Fibroblast of skin of back (primary cell): ENCODE measurements around the gene ZNF346.

Experiments used
- DNase-seq: peaks from one replicate; pipeline ENCODE4 v3.0.0-alpha.2; 2013

Gene ZNF346

DNA sequence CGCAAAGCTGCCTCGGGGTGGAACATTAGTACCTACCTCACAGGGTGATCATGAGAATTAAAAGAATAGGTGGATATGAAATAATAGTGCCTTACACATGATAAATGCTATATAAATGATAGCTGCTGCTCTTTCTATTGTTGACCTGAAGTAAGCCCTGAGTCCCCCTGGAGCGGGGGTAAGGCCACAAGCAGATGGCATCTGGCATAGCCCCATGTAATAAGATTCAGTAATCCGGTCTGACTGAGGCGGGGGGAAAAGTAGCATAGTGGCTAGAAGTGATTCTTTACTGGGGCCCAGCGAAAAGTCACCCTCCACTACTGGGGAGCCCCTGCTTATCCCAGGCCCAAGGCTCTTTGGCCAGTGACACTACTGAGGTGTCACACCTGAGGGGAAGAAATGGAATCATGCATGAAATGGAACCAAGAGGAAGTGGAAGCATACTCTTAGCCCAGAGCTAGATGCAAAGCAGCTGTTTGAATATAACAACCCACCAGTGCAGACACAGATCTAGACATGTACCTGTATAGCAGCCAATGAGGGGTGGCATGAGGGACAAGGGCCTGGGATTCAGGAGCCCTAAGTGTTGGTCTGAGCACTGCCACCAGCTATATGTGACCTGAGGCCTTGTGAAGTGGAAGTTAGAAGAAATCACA, 48.2 kb downstream of the ZNF346 start:
- DNase-seq: no peak

DNA sequence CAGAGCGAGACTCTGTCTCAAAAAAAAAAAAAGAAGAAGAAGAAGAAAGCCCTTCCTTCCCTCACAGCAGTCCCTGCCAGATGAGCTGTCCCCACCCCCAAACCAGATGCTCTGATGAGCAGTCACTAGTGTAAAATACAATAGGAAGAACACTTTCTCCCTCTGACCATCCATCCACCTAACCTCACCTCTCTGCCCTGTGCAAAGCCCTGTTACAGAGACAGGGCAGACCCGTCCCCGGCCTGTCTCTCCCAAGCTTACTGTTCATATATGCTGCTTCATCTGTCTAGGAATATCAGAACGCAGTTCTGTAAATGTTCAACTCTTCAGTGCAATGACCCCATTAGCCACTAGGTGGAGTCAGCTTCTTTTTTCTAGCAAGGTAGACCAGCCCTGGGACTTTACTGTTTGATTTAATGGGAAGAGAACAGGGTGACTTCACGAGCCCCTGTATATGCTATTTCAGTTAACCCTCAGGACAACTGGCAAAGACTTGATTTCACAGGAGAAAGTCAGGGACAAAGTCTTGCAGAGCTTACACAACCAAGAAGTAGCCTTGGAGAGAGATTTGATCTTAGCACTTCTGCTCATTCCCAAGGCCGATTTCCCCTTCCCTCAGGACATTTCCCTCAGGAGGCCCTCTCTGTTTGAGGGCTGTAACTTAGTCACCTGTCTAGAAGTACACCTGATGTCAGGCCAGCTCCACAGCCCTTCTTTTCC, 49.3 kb downstream of the ZNF346 start:
- DNase-seq: peak; percentile 83

DNA sequence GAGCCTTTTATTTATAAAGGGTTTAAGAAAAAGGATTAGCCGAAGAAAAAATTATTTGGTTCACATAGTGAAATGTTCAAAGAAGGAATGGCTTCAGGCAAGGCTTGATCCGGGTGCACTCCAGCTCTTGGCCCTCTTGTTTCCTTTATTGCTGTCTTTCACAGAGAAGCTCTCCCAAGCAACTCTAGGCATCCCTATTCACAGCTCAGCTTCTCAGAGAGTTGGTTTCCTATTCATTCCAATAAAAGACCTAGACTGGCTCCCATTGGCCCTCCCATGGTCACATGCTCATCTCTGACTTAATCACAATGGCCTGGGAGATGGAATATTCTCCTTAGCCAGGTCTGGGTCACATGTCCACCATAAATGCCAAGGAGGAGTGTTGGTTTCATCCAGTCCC, 54.8 kb downstream of the ZNF346 start:
- DNase-seq: no peak

GRCh38 chr5:177079606-177080005, 57.1 kb downstream of the ZNF346 start:
- DNase-seq: no peak

GRCh38 chr5:177080265-177080664, 57.8 kb downstream of the ZNF346 start:
- no peak for DNase-seq

DNA sequence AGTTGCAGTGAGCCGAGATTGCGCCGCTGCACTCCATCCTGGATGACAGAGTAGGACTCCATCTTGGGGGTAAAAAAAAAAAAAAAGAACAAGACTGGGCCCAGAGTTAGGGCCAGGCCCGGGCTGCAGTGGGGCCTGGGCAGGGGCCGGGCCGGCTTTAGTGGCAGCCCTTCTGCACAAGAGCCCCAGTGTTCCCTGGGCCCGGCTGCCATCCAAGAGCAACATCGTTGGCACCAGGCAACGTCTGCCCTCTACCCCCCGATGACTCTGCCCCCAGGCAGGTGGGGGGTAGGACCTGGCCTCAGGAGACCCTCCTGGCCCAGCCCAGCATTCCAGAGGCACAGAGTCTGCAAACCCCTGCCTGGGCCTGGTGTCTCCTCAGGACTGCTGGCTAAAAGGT, 59.4 kb downstream of the ZNF346 start:
- DNase-seq: no peak

GRCh38 chr5:177083357-177083756, 60.9 kb downstream of the ZNF346 start:
- no peak for DNase-seq

DNA sequence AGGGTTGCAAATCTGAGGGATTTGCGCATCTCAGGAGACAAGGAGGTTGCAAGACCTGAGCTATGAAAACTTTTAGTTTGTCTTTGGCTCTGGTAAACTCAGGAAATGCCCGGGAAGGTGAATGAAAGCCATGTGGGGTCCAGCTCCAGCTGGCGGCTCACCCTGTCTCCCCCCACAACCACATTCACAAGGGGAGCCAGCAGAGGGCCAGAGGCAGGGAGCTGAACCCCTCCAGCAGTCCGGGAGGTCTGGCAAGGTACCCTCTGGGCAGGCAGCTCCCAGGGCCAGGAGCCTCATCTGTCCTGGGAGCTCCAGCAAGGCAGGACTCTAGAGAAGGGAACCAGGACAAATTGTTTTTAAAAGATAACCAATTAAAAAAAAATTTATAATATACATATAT, 61.7 kb downstream of the ZNF346 start:
- no peak for DNase-seq

- no peak for DNase-seq
These were observed 63.6 kb downstream of the ZNF346 start for GRCh38 chr5:177085985-177086653.

DNA sequence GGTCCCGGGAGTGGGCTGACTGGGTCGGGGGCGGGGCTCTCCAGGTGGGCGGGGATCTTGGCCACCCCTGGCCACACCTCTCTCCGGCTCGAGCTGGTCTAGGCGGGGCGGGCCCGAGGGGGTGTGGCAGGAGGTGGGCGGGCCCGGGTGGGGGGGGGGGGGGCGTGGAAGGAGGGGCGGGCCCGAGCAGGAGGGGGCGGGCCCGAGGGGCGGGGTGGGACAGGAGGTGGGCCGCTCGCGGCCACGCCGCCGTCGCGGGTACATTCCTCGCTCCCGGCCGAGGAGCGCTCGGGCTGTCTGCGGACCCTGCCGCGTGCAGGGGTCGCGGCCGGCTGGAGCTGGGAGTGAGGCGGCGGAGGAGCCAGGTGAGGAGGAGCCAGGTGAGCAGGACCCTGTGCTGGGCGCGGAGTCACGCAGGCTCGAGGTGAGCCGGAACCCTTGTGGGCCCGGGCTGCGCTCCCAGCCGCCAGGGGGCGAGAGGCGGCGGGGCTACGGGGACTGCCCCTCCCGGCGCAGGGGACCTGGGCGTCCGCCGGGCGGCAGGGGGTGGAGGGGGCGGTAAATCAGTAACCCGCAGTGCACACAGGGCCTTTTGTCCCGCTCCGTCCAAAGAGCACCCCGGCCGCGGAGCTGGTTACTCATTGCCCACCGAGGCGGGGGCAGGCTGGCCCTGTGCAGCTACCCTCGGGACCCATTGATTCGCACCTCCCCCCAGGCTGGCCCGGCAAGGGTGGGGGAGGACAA, 64.3 kb downstream of the ZNF346 start, which contains the start of gene FGFR4:
Gene FGFR4, plus strand, starts transcription at position 262 of the 744 bp plus-strand sequence. CDS start 2,688 bp downstream, outside the sequence.
- peak; percentile 49 for DNase-seq

DNA sequence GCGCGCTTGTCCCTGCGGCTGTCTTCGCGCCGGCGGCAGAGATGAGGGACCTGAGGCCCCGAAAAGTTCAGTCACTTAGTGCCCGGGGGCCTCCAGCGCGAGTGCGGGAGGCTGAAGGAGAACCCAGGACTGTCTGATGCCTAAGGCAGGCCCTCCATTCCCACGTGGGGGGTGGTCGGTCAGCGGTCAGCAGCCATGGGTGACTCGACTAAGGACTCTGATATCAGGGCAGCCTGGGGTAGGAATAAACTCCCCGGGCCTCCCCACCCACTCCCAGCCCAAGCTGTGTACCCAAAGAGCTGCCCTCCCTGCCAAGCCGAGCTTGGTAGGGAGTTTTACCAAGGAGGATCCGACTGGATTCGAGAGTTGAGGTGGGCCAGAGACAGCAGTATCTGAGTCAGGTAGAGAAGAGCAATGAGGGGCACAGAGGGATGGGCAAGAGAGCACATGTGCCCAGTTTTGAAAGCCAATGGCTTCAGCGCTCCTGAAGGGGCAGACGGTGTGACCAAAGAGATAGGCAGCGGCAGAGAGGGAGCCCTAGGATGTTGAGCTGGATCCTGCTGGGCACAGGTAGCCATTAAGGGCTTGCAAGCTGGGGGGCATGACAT, 65.0 kb downstream of the ZNF346 start:
- DNase-seq: no peak

GRCh38 chr5:177089127-177089526, 66.6 kb downstream of the ZNF346 start:
- DNase-seq: no peak

DNA sequence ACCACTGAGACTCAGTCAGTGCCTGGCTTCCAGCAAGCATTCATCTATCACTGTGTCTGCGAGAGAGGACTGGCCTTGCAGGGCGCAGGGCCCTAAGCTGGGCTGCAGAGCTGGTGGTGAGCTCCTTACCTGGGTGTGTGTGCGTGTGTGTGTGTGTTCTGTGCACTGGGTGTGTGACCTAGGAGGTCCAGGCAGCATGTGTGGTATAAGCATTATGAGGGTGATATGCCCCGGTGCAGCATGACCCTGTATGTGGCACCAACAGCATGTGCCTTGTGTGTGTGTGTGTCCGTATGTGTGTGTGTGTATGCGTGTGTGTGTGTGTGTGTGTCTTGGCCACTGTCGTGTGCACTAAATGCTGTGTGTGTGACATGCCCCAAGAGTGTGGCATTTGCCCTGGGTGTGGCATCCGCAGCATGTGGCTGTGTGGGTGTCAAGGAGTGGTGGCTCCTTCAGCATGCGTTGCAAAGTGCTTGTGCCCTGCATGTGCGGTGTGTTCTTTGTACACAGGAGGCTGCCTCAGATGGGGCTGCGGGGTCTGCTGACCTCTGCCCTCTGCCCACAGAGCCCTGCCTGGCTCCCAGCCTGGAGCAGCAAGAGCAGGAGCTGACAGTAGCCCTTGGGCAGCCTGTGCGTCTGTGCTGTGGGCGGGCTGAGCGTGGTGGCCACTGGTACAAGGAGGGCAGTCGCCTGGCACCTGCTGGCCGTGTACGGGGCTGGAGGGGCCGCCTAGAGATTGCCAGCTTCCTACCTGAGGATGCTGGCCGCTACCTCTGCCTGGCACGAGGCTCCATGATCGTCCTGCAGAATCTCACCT, 67.5 kb downstream of the ZNF346 start:
- no peak for DNase-seq

GRCh38 chr5:177090813-177091212, 68.3 kb downstream of the ZNF346 start:
- DNase-seq: no peak

DNA sequence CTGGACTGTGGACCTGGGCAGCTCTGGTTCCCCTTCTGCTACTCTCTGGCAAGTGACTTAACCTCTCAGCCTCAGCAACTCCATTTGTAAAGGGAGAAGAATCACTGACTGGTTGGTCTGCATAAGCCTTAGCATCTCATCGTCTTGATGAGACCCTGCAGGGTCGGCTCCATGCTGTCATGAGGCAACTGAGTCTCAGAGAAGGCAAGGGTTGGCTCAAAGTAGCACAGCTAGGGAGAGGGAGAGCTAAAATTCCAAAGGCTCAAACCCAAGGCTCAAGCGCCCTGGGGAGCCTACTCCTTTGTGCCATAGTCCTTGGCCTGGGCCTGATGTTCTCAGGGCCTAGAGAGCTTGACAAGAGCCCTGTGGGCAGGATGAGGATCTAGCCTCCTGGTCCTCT, 68.7 kb downstream of the ZNF346 start:
- DNase-seq: no peak

GRCh38 chr5:177092178-177093081, 69.9 kb downstream of the ZNF346 start:
- no peak for DNase-seq

DNA sequence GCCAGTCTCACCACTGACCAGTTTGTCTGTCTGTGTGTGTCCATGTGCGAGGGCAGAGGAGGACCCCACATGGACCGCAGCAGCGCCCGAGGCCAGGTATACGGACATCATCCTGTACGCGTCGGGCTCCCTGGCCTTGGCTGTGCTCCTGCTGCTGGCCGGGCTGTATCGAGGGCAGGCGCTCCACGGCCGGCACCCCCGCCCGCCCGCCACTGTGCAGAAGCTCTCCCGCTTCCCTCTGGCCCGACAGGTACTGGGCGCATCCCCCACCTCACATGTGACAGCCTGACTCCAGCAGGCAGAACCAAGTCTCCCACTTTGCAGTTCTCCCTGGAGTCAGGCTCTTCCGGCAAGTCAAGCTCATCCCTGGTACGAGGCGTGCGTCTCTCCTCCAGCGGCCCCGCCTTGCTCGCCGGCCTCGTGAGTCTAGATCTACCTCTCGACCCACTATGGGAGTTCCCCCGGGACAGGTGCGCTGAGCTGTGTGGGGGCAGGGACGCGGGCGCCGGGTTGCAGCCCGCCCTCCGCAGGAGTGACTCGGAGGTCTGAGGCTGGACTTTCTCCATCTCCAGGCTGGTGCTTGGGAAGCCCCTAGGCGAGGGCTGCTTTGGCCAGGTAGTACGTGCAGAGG, 70.7 kb downstream of the ZNF346 start:
- DNase-seq: no peak

DNA sequence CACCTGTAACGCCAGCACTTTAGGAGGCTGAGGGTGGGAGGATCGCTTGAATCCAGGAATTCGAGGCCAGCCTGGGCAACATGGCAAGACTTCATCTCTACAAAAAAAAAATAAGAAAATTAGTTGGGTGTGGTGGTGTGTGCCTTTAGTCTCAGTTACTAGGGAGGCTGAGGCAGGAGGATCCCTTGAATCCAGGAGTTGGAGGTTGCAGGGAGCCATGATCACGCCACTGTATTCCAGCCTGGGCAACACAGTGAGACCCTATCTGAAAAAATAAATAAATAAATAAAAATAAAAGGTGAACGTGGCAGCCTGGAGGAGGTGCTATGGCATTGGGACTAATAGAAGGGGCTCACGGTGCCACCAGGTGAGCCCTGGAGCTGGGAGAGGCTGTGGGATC, 71.3 kb downstream of the ZNF346 start:
- DNase-seq: no peak

- no peak for DNase-seq
These were observed 72.0 kb downstream of the ZNF346 start for GRCh38 chr5:177094224-177095087.
